Thymus (tissue), 11 donors: ENCODE data around the gene PSMA2. TPM values are rescaled to one million over a fixed set of nuclear protein-coding genes. Genes with fewer than 3 reads are reported as not detected.

ENCODE experiments used
- DNase-seq, 9 donors: peaks; one replicate each; pipeline ENCODE4 v3.0.0-alpha.2; 2013; ENCODE audit warnings: low spot score in 9 of 9, low read depth in 6 of 9, missing footprints in 1 of 9
- H3K27ac ChIP-seq, 2 donors: one replicate each; pipeline ENCODE4 v1.5.1; 2013; ENCODE audit warnings: control low read depth in 1 of 2, low read depth in 1 of 2, low read length in 1 of 2, mild to moderate bottlenecking in 1 of 2, moderate library complexity in 1 of 2
- H3K27me3 ChIP-seq, 2 donors: one replicate each; pipeline ENCODE4 v1.5.1; 2013; ENCODE audit warnings: low read length in 1 of 2; ENCODE audit not compliant: control insufficient read depth in 2 of 2, insufficient read depth in 1 of 2
- H3K36me3 ChIP-seq, 2 donors: one replicate each; pipeline ENCODE4 v1.5.1; 2013; ENCODE audit warnings: low read length in 1 of 2, mild to moderate bottlenecking in 1 of 2, moderate library complexity in 1 of 2; ENCODE audit not compliant: control insufficient read depth in 2 of 2, insufficient read depth in 2 of 2
- H3K4me1 ChIP-seq, 2 donors: one replicate each; pipeline ENCODE4 v1.5.1; 2013; ENCODE audit warnings: low read length in 2 of 2; ENCODE audit not compliant: control insufficient read depth in 2 of 2, insufficient read depth in 2 of 2
- H3K4me3 ChIP-seq, 2 donors: one replicate each; pipeline ENCODE4 v1.5.1; 2013; ENCODE audit warnings: low read length in 2 of 2, control low read depth in 1 of 2, mild to moderate bottlenecking in 1 of 2
- H3K9me3 ChIP-seq, 2 donors: one replicate each; pipeline ENCODE4 v1.5.1; 2013; ENCODE audit warnings: low read length in 1 of 2, mild to moderate bottlenecking in 1 of 2; ENCODE audit not compliant: control insufficient read depth in 2 of 2, insufficient read depth in 1 of 2
- WGBS: extraction: QIAGEN DNeasy Blood & Tissue Kit; methylation state at CpG from one replicate; pipeline ENCODE4 v1.1.7; 2013; 5-methylcytosine and 5-hydroxymethylcytosine counted together
- polyA plus RNA-seq: library from polyadenylated mRNA; stranded (reverse); fragments of 200-250 nt; gene quantifications from one replicate; pipeline ENCODE4 v1.2.3, GENCODE V29; 2013
- total RNA-seq: library from RNA; stranded (reverse); fragments of 120-200 nt; gene quantifications from one replicate; pipeline ENCODE4 v1.2.4, GENCODE V29; 2013
- donor health status: healthy.

The PSMA2 gene
- total and polyA plus RNA-seq, 2 donors: 208 to 226 TPM

- Histone ChIP-seq H3K27ac (no peak overlapping the region), H3K9me3 (no peaks in the 10 kb centered on the region), H3K4me1 (no peaks in the 10 kb centered on the region), H3K27me3 (no peaks in the 10 kb centered on the region), H3K36me3 (no peaks in the 10 kb centered on the region), H3K4me3 (no peak overlapping the region)
- WGBS: 60% methylated on average over 3 of the region's 3 CpGs
- no peak for DNase-seq
Measured at GRCh38 chr7:42950417-42950816, 18.4 kb upstream of the PSMA2 start.

- no peak for DNase-seq
- no peaks in the 10 kb centered on the region for H3K4me1 ChIP-seq
- 95% methylated on average over 2 of the region's 2 CpGs for WGBS
- no peaks in the 10 kb centered on the region for H3K9me3 ChIP-seq
- H3K27ac ChIP-seq: no peak overlapping the region
- H3K27me3 ChIP-seq: no peaks in the 10 kb centered on the region
- H3K36me3 ChIP-seq: no peaks in the 10 kb centered on the region
- no peak overlapping the region for H3K4me3 ChIP-seq
Measured at GRCh38 chr7:42947521-42947920, 15.5 kb upstream of the PSMA2 start.

DNA sequence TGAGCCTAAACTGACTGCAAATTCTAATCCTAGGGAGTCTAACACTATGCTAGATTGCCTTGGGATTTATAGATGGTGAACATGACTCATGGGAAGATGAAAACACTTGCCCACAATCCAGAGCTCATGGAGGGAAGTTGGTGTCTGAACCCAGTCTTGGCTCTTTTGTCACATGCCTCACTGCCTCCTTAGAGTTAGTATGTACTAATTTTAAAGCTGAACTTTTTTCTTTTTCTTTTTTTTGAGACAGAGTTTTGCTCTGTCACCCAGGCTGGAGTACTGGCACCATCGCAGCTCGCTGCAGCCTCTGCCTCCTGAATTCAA, 14.6 kb upstream of the PSMA2 start:
- no peak for DNase-seq
- Histone ChIP-seq H3K27me3 (no peaks in the 10 kb centered on the region), H3K9me3 (no peaks in the 10 kb centered on the region), H3K4me3 (no peak overlapping the region), H3K36me3 (no peaks in the 10 kb centered on the region), H3K4me1 (no peaks in the 10 kb centered on the region), H3K27ac (no peak overlapping the region)
- WGBS: 100% methylated on average over 2 of the region's 2 CpGs

- no peaks in the 10 kb centered on the region for H3K36me3 ChIP-seq
- H3K4me1 ChIP-seq: no peaks in the 10 kb centered on the region
- H3K27ac ChIP-seq: no peak overlapping the region
- H3K27me3 ChIP-seq: no peaks in the 10 kb centered on the region
- no peaks in the 10 kb centered on the region for H3K9me3 ChIP-seq
- WGBS: 26% methylated on average over 4 of the region's 4 CpGs
- no peak overlapping the region for H3K4me3 ChIP-seq
- no peak for DNase-seq
Measured at GRCh38 chr7:42945821-42946626, 14.1 kb upstream of the PSMA2 start.

- H3K27me3 ChIP-seq: no peaks in the 10 kb centered on the region
- no peaks in the 10 kb centered on the region for H3K4me1 ChIP-seq
- 66% methylated on average over 13 of the region's 13 CpGs for WGBS
- peak in 8 of 9 donors; percentile 37 to 76 (median 52) for DNase-seq
- no peaks in the 10 kb centered on the region for H3K9me3 ChIP-seq
- no peak overlapping the region for H3K27ac ChIP-seq
- peaks cover 3 to 15% of the 10 kb centered on the region in 2 donors for H3K36me3 ChIP-seq
- H3K4me3 ChIP-seq: no peak overlapping the region
Measured at GRCh38 chr7:42940985-42941847, 9.2 kb upstream of the PSMA2 start.

DNA sequence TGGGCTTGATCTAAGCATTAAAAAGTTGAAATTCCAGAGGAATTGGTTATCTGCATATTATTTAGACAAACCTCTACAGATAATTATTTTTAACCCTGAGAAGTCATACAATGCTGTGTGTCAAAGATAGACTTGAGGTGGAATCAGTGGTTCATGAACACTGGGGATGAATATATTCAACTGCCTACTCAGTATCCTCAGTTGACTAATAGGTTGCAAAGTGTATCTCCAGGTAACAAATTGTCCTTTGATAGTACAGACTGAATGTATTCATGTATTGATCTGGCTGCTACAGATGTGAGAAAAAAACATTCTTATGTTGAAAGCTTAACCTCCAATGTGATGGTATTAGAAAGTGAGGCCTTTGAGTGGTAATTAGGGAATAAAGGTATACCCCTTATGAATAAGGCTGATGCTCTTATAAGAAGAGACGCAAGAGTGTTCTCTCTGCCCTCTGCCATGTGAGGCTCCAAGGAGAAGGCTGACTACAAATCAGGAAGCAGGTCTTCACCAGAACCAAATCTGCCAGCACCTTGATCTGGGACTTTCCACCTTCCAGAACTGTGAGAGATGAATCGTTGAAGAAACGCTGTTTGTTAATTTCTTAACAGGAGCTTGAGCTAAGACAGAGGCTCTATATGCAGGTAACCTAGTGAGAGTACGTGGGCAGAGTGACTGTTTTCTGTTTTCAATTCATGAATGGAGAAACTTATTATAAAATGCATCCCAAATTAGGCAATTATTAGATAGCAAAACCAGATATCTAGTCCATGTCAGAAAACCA, 7.7 kb upstream of the PSMA2 start:
- Histone ChIP-seq H3K27ac (no peak overlapping the region), H3K36me3 (peaks cover 3 to 29% of the 10 kb centered on the region in 2 donors), H3K4me1 (no peaks in the 10 kb centered on the region), H3K27me3 (no peaks in the 10 kb centered on the region), H3K9me3 (no peaks in the 10 kb centered on the region), H3K4me3 (no peak overlapping the region)
- DNase-seq: no peak
- WGBS: 94% methylated on average over 4 of the region's 4 CpGs

- Histone ChIP-seq H3K27me3 (no peaks in the 10 kb centered on the region), H3K27ac (no peak overlapping the region), H3K36me3 (peaks cover 3 to 29% of the 10 kb centered on the region in 2 donors), H3K9me3 (no peaks in the 10 kb centered on the region), H3K4me3 (no peak overlapping the region), H3K4me1 (peaks cover 3 to 12% of the 10 kb centered on the region in 2 donors)
- WGBS: 95% methylated on average over 5 of the region's 5 CpGs
- no peak for DNase-seq
Measured at GRCh38 chr7:42935861-42936260, 3.9 kb upstream of the PSMA2 start.

- WGBS: 97% methylated on average over 3 of the region's 3 CpGs
- Histone ChIP-seq H3K9me3 (no peaks in the 10 kb centered on the region), H3K27me3 (no peaks in the 10 kb centered on the region), H3K4me1 (peaks cover 14 to 19% of the 10 kb centered on the region in 2 donors), H3K27ac (no peak overlapping the region), H3K4me3 (no peak overlapping the region), H3K36me3 (peaks cover 3 to 28% of the 10 kb centered on the region in 2 donors)
- DNase-seq: no peak
Measured at GRCh38 chr7:42934291-42934690, 2.3 kb upstream of the PSMA2 start.
